ENCODE measurements around the gene NOX3.
A peak's percentile ranks its signal among the peaks of the same experiment; 100 is the strongest.

NOX3 gene

GRCh38 chr6:155434829-155435423 is 20.7 kb downstream of the NOX3 start:
- no peak for DNase-seq (ENCODE audit: low read depth in 1 of 2, low spot score in 1 of 2)

DNA sequence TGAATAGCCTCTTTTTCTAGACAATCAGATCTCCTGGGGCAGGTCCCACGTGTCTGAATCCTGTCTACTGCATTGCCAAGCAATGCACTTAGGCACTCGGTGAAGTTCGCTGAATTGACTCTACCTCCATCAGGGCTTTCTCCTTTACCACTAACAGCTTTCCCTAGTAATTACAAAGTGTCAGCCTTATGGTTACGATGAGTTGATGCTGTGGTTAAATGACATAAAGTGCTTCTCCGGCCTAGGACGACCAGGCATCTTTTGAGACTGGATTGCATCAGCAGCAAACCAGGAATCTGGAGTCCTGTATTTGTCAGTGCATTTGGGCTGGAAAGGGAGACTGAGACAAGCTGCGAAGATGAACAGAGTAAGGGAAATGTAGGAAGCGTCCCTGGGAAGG is 21.5 kb downstream of the NOX3 start:
- no peak for DNase-seq (ENCODE audit: low read depth in 1 of 2, low spot score in 1 of 2)

- no peak for DNase-seq (ENCODE audit: low read depth in 1 of 2, low spot score in 1 of 2)
These were observed 23.3 kb downstream of the NOX3 start for GRCh38 chr6:155432293-155432692.

GRCh38 chr6:155429321-155429893 is 26.2 kb downstream of the NOX3 start:
- DNase-seq (ENCODE audit: low read depth in 1 of 2, low spot score in 1 of 2), result no peak

GRCh38 chr6:155426408-155426945 is 29.2 kb downstream of the NOX3 start:
- no peak for DNase-seq (ENCODE audit: low read depth in 1 of 2, low spot score in 1 of 2)

- DNase-seq (ENCODE audit: low read depth in 1 of 2, low spot score in 1 of 2), result no peak
These were observed 31.5 kb downstream of the NOX3 start for GRCh38 chr6:155424181-155424580.

DNA sequence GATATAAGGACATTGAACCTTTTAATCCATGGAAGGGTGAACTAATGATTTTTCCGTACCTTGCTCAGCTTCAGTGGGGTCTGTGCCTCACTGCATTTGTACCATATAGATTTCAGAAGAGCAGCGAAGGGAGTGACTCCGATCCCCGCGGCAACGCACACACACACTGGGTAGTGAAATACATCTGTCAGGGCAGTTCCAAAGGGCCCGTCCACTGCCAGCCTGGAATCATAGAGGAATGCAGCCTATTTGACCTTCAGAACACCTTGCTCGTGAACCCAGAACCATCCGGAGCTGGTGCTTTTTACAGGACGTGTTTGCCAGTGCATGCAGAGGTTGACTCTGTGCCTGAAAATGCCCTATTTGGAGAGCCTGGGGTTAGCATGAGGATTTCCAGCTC is 33.0 kb downstream of the NOX3 start:
- DNase-seq (ENCODE audit: low read depth in 1 of 2, low spot score in 1 of 2), result no peak

DNA sequence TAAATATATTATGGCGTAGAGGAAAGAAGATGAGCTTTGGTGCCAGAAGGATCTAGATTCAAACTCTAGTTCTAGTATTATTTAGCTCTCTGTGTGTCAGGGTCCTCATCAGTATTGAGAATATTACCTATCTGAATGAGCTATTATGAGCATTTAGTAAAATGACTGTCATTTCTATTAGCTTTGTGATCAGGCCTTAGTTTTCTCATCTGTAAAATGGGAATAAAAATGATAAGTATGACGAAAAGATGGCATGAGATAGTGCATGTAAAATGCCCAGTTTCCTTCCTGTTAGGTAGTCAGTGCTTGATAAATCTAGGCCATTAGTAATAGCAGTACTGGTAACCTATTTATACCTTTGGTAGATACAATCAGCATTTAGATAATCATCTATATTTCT is 35.1 kb downstream of the NOX3 start:
- no peak for DNase-seq (ENCODE audit: low read depth in 1 of 2, low spot score in 1 of 2)

DNA sequence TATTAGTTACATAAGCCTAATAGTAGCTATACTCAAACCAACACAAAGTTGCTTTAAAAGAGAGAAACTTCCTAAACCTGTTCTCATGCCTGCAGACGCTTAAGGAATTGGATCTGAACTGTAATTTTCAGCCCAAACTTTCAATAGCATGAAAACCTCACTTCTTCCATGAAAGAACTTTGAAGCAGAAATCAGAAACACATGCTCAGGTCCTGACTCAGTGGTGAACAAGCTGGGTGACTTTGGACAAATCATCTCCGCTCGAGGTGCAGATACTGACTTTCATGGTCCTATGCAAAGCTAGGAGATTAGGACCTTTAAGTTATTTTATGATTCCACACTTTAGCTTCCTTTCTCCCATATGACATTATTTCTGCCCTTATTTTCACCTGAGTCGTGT is 36.5 kb downstream of the NOX3 start:
- no peak for DNase-seq (ENCODE audit: low read depth in 1 of 2, low spot score in 1 of 2)

- DNase-seq (ENCODE audit: low read depth in 1 of 2, low spot score in 1 of 2), result peak; percentile 30 to 44
These were observed 37.5 kb downstream of the NOX3 start for GRCh38 chr6:155418017-155418761.

- DNase-seq (ENCODE audit: low read depth in 1 of 2, low spot score in 1 of 2), result no peak
These were observed 38.2 kb downstream of the NOX3 start for GRCh38 chr6:155417454-155417853.

- DNase-seq (ENCODE audit: low read depth in 1 of 2, low spot score in 1 of 2), result no peak
These were observed 39.7 kb downstream of the NOX3 start for GRCh38 chr6:155415953-155416352.

- DNase-seq (ENCODE audit: low read depth in 1 of 2, low spot score in 1 of 2), result no peak
These were observed 41.6 kb downstream of the NOX3 start for GRCh38 chr6:155414049-155414448.

DNA sequence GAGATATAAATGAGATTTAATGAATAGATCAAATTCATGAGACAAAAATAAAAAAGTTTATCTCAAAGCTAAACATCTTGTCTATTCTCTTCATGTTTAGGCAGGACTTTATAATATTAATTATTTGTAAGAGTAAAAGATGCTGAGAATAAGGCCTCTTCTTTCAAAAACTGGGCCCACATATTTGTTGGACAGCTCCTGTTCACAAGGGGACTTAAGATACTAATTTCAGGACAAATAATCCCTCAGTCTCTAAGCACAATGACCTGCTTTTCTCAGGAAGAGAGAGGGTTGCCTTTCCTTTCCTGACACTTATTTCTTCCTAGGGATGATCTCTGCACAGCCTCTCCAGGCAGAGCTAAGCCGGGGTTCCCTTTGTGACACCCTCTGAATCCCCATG is 43.3 kb downstream of the NOX3 start:
- DNase-seq (ENCODE audit: low read depth in 1 of 2, low spot score in 1 of 2), result no peak

DNA sequence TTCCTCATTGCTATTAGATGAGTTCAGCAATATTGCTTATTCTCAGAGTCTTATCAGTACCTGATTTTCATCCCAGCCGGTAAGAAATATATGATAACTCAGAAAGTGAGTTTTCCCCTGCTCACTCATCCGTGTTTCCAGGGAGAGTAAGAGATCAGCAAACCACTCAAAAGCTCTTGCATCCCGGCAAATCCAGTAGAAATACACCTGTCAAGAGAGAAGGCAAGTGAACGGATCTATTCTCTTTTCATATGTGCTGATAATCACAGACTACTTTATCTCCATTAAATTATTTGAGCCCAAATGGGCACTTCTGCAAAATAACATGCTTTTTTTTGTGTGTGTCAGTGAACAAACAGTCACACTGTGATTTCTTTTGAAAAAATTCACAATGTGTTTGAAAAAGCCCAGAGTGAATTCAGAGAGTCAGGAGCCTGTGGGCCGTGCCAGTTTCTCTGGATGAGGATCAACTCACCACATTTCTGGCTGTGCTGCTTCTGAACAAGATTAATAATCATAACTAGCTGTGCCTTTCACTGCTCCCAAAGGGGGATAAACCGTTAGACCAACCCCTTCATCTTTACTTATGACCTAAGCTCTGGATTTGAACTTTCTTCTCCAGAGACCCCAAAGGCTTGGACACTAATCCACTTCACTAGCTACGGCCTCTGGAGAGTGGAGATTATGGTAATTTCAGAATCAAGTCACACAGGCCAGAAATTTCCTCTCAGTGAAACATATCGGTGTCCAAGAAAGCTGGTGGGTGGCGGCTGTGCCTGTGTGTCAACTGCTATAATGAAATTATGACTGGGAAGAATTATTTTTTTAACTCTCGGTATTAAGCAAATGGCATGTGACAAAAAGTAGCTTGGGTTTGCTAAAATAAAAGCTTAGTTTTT is 44.2 kb downstream of the NOX3 start:
- DNase-seq (ENCODE audit: low read depth in 1 of 2, low spot score in 1 of 2), result no peak

GRCh38 chr6:155409391-155409790 is 46.2 kb downstream of the NOX3 start:
- DNase-seq (ENCODE audit: low read depth in 1 of 2, low spot score in 1 of 2), result no peak

DNA sequence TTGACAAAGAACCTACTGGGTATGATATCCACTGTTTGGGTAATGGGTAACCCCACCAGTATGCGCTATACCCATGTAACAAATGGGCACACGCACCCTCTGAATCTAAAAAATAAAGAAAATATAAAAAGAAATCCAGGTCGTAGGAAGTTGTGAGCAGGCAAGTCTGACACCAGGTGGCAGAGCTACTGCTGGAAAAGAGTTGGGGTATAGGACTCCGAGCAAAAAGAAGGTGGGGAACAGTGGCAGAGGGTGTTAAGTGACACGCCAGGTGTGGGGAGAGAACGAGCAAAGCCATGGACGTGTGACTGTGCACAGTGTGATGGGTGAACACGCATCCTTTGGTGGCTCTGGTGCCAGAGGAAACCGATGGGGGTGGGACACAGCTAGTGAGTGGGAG is 46.7 kb downstream of the NOX3 start:
- no peak for DNase-seq (ENCODE audit: low read depth in 1 of 2, low spot score in 1 of 2)

GRCh38 chr6:155408231-155408630 is 47.4 kb downstream of the NOX3 start:
- no peak for DNase-seq (ENCODE audit: low read depth in 1 of 2, low spot score in 1 of 2)

- no peak for DNase-seq (ENCODE audit: low read depth in 1 of 2, low spot score in 1 of 2)
These were observed 48.8 kb downstream of the NOX3 start for GRCh38 chr6:155406801-155407200.

GRCh38 chr6:155404937-155405336 is 50.7 kb downstream of the NOX3 start:
- no peak for DNase-seq (ENCODE audit: low read depth in 1 of 2, low spot score in 1 of 2)

DNA sequence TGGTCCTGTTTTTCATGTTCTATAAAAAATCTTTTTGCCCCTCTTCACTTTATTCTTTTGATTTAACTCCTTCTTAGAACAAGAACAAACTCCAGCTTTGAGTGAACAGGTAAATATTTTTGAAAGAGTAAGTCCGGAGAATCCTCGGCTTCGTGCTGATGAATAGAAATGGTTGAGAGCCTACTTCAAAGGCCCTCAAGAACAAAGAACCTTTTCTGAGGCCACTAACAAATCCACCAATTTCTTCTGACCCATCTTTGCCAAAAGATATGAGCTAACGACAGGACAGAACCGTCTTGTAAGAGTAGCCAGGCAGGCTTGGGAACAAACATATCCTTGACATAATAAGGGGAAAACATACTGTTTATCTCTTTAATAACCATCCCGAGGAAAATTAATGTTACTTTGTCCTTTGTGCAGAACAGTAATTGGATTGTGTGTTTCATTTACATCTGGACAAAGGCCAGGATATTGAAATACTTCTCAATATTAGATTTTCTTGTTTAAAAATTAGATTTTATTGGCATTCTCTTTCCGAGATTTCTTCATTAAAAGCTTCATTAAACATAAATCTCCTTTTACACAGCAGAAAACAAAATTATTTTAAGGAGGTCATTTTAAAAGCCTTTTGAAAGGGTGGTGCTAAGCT is 52.9 kb downstream of the NOX3 start:
- no peak for DNase-seq (ENCODE audit: low read depth in 1 of 2, low spot score in 1 of 2)

Data from stimulated activated CD4-positive, alpha-beta T cell treated with anti-CD3 and anti-CD28 coated beads, Interleukin-15, amount 100 ng/mL, for 1 hour (primary cell).